ENCODE measurements around the gene SPRR2F.

DNA sequence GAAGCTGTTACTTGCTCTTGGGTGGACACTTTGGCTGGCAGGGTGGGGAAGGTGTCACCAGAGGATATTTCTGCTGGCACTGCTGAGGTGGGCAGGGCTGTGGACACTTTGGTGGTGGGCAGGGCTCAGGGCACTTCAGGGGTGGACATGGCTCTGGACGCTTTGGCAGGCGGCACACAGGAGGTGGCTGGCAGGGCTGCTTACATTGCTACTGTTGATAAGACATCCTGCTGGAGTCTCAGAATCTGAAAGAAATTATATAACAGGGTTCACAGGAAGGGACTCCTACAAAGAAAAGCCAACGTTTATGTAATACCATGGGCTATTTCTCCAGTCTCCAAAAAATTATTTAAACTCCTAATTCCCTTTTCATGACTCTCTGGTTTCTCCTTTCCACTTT lies 27.2 kb upstream of the SPRR2F start:
- TF ChIP-seq ZNF707 (tag by site-specific recombination; IDR thresholded peaks at IDR 0.05) (no peak), ZNF404 (tag by site-specific recombination; IDR thresholded peaks at IDR 0.05) (no peak)
